ENCODE data around the gene FAM20B. TPM values are rescaled to one million over a fixed set of nuclear protein-coding genes. Genes with fewer than 3 reads are reported as not detected.
A peak's percentile ranks its signal among the peaks of the same experiment; 100 is the strongest.

Gene FAM20B
- total RNA-seq, 2 experiments from 2014 or later, result 25.5 to 27.2 TPM

GRCh38 chr1:179120736-179121135 is 95.0 kb downstream of the FAM20B start:
- Mint-ChIP-seq H3K27me3 (no peaks in the 10 kb centered on the region), H3K4me3 (no peak overlapping the region), H3K36me3 (ENCODE audit: low read depth) (peaks cover 8% of the 10 kb centered on the region), H3K4me1 (peaks cover 8% of the 10 kb centered on the region), H3K9me3 (no peaks in the 10 kb centered on the region), H3K27ac (no peak overlapping the region)
- ChIA-PET POLR2A (interaction anchor here (0.8 to 1.0 kb wide), 2 partner anchors 8 to 9 kb away, joined by 3 to 4 read pairs; no protein-coding TSS in a partner anchor), CTCF (interaction anchor here (0.6 to 3.3 kb wide), 22 partner anchors 9 to 694 kb away, joined by 3 to 57 read pairs (median 4); partner anchors contain the start of genes AXDND1 and SOAT1)
- no peak for DNase-seq

DNA sequence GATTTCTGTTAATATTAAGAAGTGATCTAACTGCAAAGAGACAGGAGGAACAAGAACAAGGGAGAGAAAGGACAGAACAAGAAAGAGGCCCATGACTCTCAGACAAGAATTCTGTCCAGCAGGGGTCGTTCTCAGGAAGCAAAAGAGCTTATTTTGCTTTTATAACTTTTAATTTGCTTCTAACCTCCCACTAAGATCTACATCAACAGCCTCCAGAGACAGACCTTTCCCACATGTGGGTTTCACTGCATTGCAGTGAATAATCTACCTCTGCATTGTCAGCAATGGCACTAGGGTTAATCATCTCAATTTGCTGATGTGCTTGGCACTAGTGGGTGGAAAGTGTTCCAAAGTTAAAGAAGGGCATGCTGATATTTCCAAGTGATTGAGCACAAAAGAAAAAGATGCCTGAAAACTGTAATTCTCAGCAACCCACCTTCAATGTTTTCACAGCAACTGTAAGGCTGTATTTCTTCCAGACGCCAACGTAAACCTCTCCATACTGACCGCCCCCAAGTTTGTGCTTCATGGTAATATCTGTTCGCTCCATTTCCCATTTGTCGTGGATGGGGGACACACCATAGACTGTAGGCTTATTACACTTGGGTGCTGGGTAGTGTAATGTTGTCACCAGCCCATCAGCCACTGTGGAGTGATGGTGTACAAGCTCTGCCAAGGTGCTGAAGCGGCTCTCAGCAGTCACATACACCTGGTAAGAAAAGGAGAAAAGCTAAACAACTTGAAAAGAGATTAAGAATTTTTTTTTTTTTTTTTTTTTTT is 95.7 kb downstream of the FAM20B start:
- H3K27ac Mint-ChIP-seq, result no peak overlapping the region
- H3K9me3 Mint-ChIP-seq, result no peaks in the 10 kb centered on the region
- H3K27me3 Mint-ChIP-seq, result no peaks in the 10 kb centered on the region
- DNase-seq, result peak; percentile 44
- H3K36me3 Mint-ChIP-seq (ENCODE audit: low read depth), result peaks cover 8% of the 10 kb centered on the region
- ChIA-PET POLR2A (interaction anchor here (0.8 to 1.1 kb wide), 4 partner anchors 8 to 245 kb away, joined by 3 to 4 read pairs (median 3); partner anchors contain the start of gene AXDND1), CTCF (interaction anchor here (0.7 to 3.3 kb wide), 23 partner anchors 8 to 693 kb away, joined by 3 to 57 read pairs (median 4); partner anchors contain the start of genes AXDND1 and SOAT1)
- peaks cover 8% of the 10 kb centered on the region for H3K4me1 Mint-ChIP-seq
- H3K4me3 Mint-ChIP-seq, result no peak overlapping the region

GRCh38 chr1:179124873-179125272 is 99.2 kb downstream of the FAM20B start:
- peaks cover 22% of the 10 kb centered on the region for H3K4me1 Mint-ChIP-seq
- no peaks in the 10 kb centered on the region for H3K36me3 Mint-ChIP-seq (ENCODE audit: low read depth)
- no peaks in the 10 kb centered on the region for H3K27me3 Mint-ChIP-seq
- ChIA-PET POLR2A (no interaction called here), CTCF (no interaction called here)
- DNase-seq, result no peak
- H3K27ac Mint-ChIP-seq, result no peak overlapping the region
- H3K9me3 Mint-ChIP-seq, result no peaks in the 10 kb centered on the region
- H3K4me3 Mint-ChIP-seq, result no peak overlapping the region

Other genes starting within 250 kb of the FAM20B start
- gene ANGPTL1, start 154.8 kb upstream of the FAM20B start, total RNA-seq, result not detected
- 10 to 100 TPM; 47.1 to 51.5 TPM for gene TOR3A, start 56.2 kb downstream of the FAM20B start, total RNA-seq
- gene ABL2, start 203.8 kb downstream of the FAM20B start, total RNA-seq, result 1 to 10 TPM; 8.6 to 9.3 TPM

Measured in activated CD4-positive, alpha-beta memory T cell treated with anti-CD3 and anti-CD28 coated beads, Interleukin-2, amount 10 ng/mL, durations not matched to agents 7 days and 5 days (primary cell).